Endothelial cell of umbilical vein (primary cell): ENCODE data around the gene EGLN1. TPM values are rescaled to one million over a fixed set of nuclear protein-coding genes. Genes with fewer than 3 reads are reported as not detected.
"Not testable (repeated sequence)": the region's sequence is repeated elsewhere in the genome, so short reads cannot be mapped to it uniquely, and the experiment has no call there.

ENCODE experiments used
- BruUV-seq: library from RNA; stranded (reverse); fragments of 400-500 nt; replicated peaks from 2 replicates; lab custom pipeline; 2021; lab: Mats Ljungman, UMichigan
- CTCF ChIA-PET: fragments of 300-600, 350-600 bp; sonication (Branson Sonifier 250); formaldehyde crosslinking; loops from one replicate; lab custom pipeline; 2021; ENCODE audit warnings: antibody characterized with exemption, inconsistent platforms; lab: Charles Lee
- POLR2A ChIA-PET: fragments of 300-600, 350-600 bp; sonication (Branson Sonifier 250); formaldehyde crosslinking; loops from one replicate; lab custom pipeline; 2021; ENCODE audit warnings: antibody characterized with exemption, inconsistent platforms; lab: Charles Lee
- DNase-seq: peaks from one replicate; pipeline ENCODE4 v3.0.0-alpha.2; 2011; ENCODE audit warnings: low read depth, low spot score
- FAIRE-seq: peaks from 2 replicates; lab custom pipeline; 2011; peaks lifted over from hg19 to GRCh38; lab: Jason Lieb, UNC
- H2AFZ ChIP-seq: 2 replicates; pipeline ENCODE4 v1.6.0; 2012; ENCODE audit warnings: low read depth, low read length, control low read depth, inconsistent platforms
- H3K27ac ChIP-seq: 2 replicates; pipeline ENCODE4 v1.5.1; 2011; ENCODE audit warnings: low read depth, mild to moderate bottlenecking, control low read depth, low read length, moderate library complexity; ENCODE audit not compliant: insufficient read depth
- H3K27me3 ChIP-seq, 2 experiments: 2 replicates each; pipeline versions ENCODE4 v1.6.0 to v1.6.1; 2011; ENCODE audit warnings: low read length in 2 of 2, mixed read lengths in 1 of 2; ENCODE audit not compliant: control insufficient read depth in 2 of 2, insufficient read depth in 2 of 2
- H3K36me3 ChIP-seq, 2 experiments: 2 replicates in 1 of 2; 3 replicates in 1 of 2; pipeline ENCODE4 v1.5.1; 2011; ENCODE audit warnings: low read length in 2 of 2, mild to moderate bottlenecking in 1 of 2, moderate library complexity in 1 of 2; ENCODE audit not compliant: control insufficient read depth in 2 of 2, insufficient read depth in 2 of 2; ENCODE audit errors: extremely low read depth in 1 of 2
- H3K4me1 ChIP-seq: 3 replicates; pipeline ENCODE4 v1.5.1; 2011; ENCODE audit warnings: mild to moderate bottlenecking, low read length; ENCODE audit not compliant: control insufficient read depth, insufficient read depth; ENCODE audit errors: extremely low read depth
- H3K4me2 ChIP-seq: 2 replicates; pipeline ENCODE4 v1.6.1; 2011; ENCODE audit warnings: low read length, control low read depth, mixed read lengths; ENCODE audit not compliant: insufficient read depth
- H3K4me3 ChIP-seq, 3 experiments: fragments of 200-600 bp in 1 of 3; sonication (generic), shearing (Covaris generic) in 1 of 3; replicated peaks in 1 of 3; 2 replicates each; pipeline ENCODE4 v1.5.1; 2011 to 2016; ENCODE audit warnings: control low read depth in 3 of 3, low read length in 3 of 3, mild to moderate bottlenecking in 2 of 3, inconsistent platforms in 1 of 3, low read depth in 1 of 3, moderate library complexity in 1 of 3; ENCODE audit not compliant: insufficient read depth in 1 of 3
- H3K79me2 ChIP-seq: 2 replicates; pipeline ENCODE4 v1.6.0; 2012; ENCODE audit warnings: low read length, inconsistent platforms; ENCODE audit not compliant: control insufficient read depth, insufficient read depth
- H3K9ac ChIP-seq: replicated peaks from 2 replicates; pipeline ENCODE3; 2011; ENCODE audit warnings: low read length, control low read depth; ENCODE audit not compliant: insufficient read depth; ENCODE audit errors: extremely low read depth
- H3K9me1 ChIP-seq: replicated peaks from 3 replicates; pipeline ENCODE4 v1.6.0; 2011; ENCODE audit warnings: mild to moderate bottlenecking, low read length; ENCODE audit not compliant: control insufficient read depth, insufficient read depth; ENCODE audit errors: extremely low read depth
- H3K9me3 ChIP-seq: replicated peaks from 2 replicates; pipeline ENCODE4 v1.5.1; 2012; ENCODE audit warnings: low read length, inconsistent platforms; ENCODE audit not compliant: control insufficient read depth, insufficient read depth
- H4K20me1 ChIP-seq: replicated peaks from 2 replicates; pipeline ENCODE3; 2011; ENCODE audit warnings: mild to moderate bottlenecking, low read length; ENCODE audit not compliant: control insufficient read depth, insufficient read depth; ENCODE audit errors: extremely low read depth
- EZH2 ChIP-seq: IDR thresholded peaks from 2 replicates; pipeline ENCODE4 v1.6.1; 2012; ENCODE audit warnings: borderline replicate concordance, low read depth, mild to moderate bottlenecking, moderate library complexity, low read length, inconsistent platforms; ENCODE audit not compliant: severe bottlenecking
- FOS ChIP-seq: IDR thresholded peaks from 2 replicates; pipeline ENCODE4 v1.6.1; 2011; ENCODE audit warnings: mild to moderate bottlenecking, low read length, moderate library complexity, borderline replicate concordance; ENCODE audit not compliant: insufficient read depth
- GATA2 ChIP-seq: IDR thresholded peaks from 2 replicates; pipeline ENCODE4 v1.7.0; 2011; ENCODE audit warnings: low read depth, mild to moderate bottlenecking, moderate library complexity, mixed read lengths, low read length; ENCODE audit not compliant: insufficient read length, insufficient read depth
- JUN ChIP-seq: IDR thresholded peaks from 2 replicates; pipeline ENCODE4 v1.6.1; 2011; ENCODE audit warnings: borderline replicate concordance, low read depth; ENCODE audit not compliant: insufficient read length, insufficient read depth
- MYC ChIP-seq: IDR thresholded peaks from one replicate; pipeline ENCODE4 v1.6.1; 2011; ENCODE audit warnings: mild to moderate bottlenecking, low read depth, low read length
- POLR2A ChIP-seq: IDR thresholded peaks from 2 replicates; pipeline ENCODE4 v1.6.1; 2012; ENCODE audit warnings: low read depth, mild to moderate bottlenecking, control low read depth, low read length
- POLR2AphosphoS5 ChIP-seq: IDR thresholded peaks from 2 replicates; pipeline ENCODE4 v1.6.1; 2012; ENCODE audit warnings: low read depth, mild to moderate bottlenecking, control low read depth, low read length, moderate library complexity; ENCODE audit not compliant: insufficient read depth
- dilution Hi-C: fragments of 300-500 bp; cut with MboI; formaldehyde crosslinking; loops from one replicate; pipeline ENCODE4 v1.15.0; 2019; ENCODE audit warnings: low sequenced_read_pairs; ENCODE audit not compliant: extremely low pct_ligation_motif_present
- intact Hi-C: fragments of 100-400 bp; cut with micrococcal nuclease; formaldehyde crosslinking; loops from one replicate; pipeline ENCODE4 v1.10.0; 2022
- polyA plus RNA-seq, 4 experiments: library from polyadenylated mRNA; depleted of rRNA in 3 of 4; stranded (reverse) in 3 of 4; unstranded in 1 of 4; fragments of >200 nt; gene quantifications; 2 replicates each; pipeline versions ENCODE4 v1.2.1 to v1.2.3, GENCODE V29; 2011 to 2012; ENCODE audit warnings: missing spikeins in 1 of 4
- total RNA-seq: library from RNA; stranded (reverse); gene quantifications from 2 replicates; pipeline ENCODE4 v1.2.3, GENCODE V29; 2021
- TF ChIP-seq, protein P1 (sequence below): IDR thresholded peaks from 2 replicates; pipeline ENCODE4 v1.6.1; 2011; ENCODE audit not compliant: insufficient read depth, insufficient read length
- TF ChIP-seq, protein P2 (sequence below), 2 donors: IDR thresholded peaks; 1 replicate in 1 of 2; 2 replicates in 1 of 2; pipeline ENCODE4 v1.5.1; 2011; ENCODE audit warnings: low read length in 2 of 2, mild to moderate bottlenecking in 2 of 2, moderate library complexity in 2 of 2, control low read depth in 1 of 2, inconsistent platforms in 1 of 2, low read depth in 1 of 2; ENCODE audit not compliant: insufficient read depth in 1 of 2; ENCODE audit errors: extremely low read depth in 1 of 2

EGLN1 gene
- total and polyA plus RNA-seq, 2 donors (not counting 3 experiments of a cell fraction or from before 2014, with no cell fraction given) = 13.7 to 38.1 TPM

- H3K79me2 ChIP-seq = peaks cover 1% of the 10 kb centered on the region
- no peaks in the 10 kb centered on the region for H3K9me3 ChIP-seq
- FAIRE-seq = peak; percentile 93
- dilution Hi-C loops = no loop called here
- no peaks in the 10 kb centered on the region for H4K20me1 ChIP-seq
- peaks cover 0 to 6% of the 10 kb centered on the region in 2 experiments for H3K36me3 ChIP-seq
- H3K4me1 ChIP-seq = peaks cover 18% of the 10 kb centered on the region
- DNase-seq = peak; percentile 92
- no peaks in the 10 kb centered on the region for H3K27me3 ChIP-seq
- no peak for TF ChIP-seq EZH2
- peak; percentile 14 for TF ChIP-seq POLR2AphosphoS5
- TF ChIP-seq, protein P1, sequence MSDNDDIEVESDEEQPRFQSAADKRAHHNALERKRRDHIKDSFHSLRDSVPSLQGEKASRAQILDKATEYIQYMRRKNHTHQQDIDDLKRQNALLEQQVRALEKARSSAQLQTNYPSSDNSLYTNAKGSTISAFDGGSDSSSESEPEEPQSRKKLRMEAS = no peak
- TF ChIP-seq GATA2 = peak; percentile 57
- peak; percentile 83 for TF ChIP-seq JUN
- TF ChIP-seq POLR2A = no peak
- TF ChIP-seq, protein P2, sequence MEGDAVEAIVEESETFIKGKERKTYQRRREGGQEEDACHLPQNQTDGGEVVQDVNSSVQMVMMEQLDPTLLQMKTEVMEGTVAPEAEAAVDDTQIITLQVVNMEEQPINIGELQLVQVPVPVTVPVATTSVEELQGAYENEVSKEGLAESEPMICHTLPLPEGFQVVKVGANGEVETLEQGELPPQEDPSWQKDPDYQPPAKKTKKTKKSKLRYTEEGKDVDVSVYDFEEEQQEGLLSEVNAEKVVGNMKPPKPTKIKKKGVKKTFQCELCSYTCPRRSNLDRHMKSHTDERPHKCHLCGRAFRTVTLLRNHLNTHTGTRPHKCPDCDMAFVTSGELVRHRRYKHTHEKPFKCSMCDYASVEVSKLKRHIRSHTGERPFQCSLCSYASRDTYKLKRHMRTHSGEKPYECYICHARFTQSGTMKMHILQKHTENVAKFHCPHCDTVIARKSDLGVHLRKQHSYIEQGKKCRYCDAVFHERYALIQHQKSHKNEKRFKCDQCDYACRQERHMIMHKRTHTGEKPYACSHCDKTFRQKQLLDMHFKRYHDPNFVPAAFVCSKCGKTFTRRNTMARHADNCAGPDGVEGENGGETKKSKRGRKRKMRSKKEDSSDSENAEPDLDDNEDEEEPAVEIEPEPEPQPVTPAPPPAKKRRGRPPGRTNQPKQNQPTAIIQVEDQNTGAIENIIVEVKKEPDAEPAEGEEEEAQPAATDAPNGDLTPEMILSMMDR (IDR thresholded peaks at IDR 0.05; ENCODE audit: extremely low read depth in 1 of 2, insufficient read depth in 1 of 2, low read depth in 1 of 2, low read length in 2 of 2) = no peak
- TF ChIP-seq FOS = peak; percentile 50
- TF ChIP-seq MYC = no peak
- peak overlapping the region; percentile 69 for H3K4me2 ChIP-seq
- peak overlapping the region; percentile 81 for H3K27ac ChIP-seq
- no peaks in the 10 kb centered on the region for H3K9me1 ChIP-seq
- POLR2A ChIA-PET = interaction anchor here (0.5 to 0.8 kb wide), 2 partner anchors 14 to 187 kb away, joined by 3 to 8 read pairs; partner anchors contain the start of genes EXOC8 and SPRTN
- peak overlapping the region; percentile 46 for H3K9ac ChIP-seq
- BruUV-seq = no TSS peak
- CTCF ChIA-PET = interaction anchor here (1.2 kb wide), 2 partner anchors 70 to 238 kb away, joined by 3 to 4 read pairs; partner anchors contain the start of gene EGLN1
- intact Hi-C loops = loop anchor here (1.0 kb wide), 3 partner anchors 14 to 176 kb away; partner anchors contain the start of genes SPRTN and TSNAX
- no peak overlapping the region for H2AFZ ChIP-seq
- no peak overlapping the region for H3K4me3 ChIP-seq
These were observed 70.3 kb downstream of the EGLN1 start for GRCh38 chr1:231351816-231352215.

DNA sequence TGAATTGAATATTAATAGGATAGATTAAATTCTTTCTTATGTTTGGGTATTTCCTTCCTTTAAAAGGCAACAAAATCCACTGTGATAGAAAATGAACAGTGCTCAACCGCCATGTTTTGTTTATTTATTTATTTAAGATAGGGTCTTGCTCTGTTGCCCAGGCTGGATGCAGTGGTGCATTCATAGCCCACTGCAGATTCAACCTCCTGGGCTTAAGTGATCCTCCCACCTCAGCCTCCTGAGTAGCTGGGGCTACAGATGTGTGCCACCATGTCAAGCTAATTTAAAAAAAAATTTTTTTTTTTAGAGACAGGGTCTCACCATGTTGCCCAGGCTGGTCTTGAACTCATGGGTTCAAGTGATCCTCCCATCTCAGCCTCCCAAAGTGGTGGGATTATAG lies 73.2 kb downstream of the EGLN1 start:
- DNase-seq, H3K9me3 ChIP-seq, H3K9me1 ChIP-seq, H3K4me3 ChIP-seq, BruUV-seq, H4K20me1 ChIP-seq, H3K4me2 ChIP-seq, dilution Hi-C loops, H3K27ac ChIP-seq, H3K79me2 ChIP-seq, FAIRE-seq, H2AFZ ChIP-seq, H3K27me3 ChIP-seq, intact Hi-C loops, H3K9ac ChIP-seq, H3K36me3 ChIP-seq: not testable (repeated sequence)
- POLR2A ChIA-PET = interaction anchor here (1.2 kb wide), 1 partner anchor 11 kb away, joined by 4 read pairs; the partner anchor contains the start of genes EXOC8 and SPRTN
- H3K4me1 ChIP-seq = peaks cover 14% of the 10 kb centered on the region
- CTCF ChIA-PET = interaction anchor here (0.6 to 1.6 kb wide), 2 partner anchors 8 kb away, joined by 3 to 4 read pairs; no protein-coding TSS in a partner anchor
